Glutamatergic neuron (in vitro differentiated cells): ENCODE measurements around the gene MAPK8. TPM values are rescaled to one million over a fixed set of nuclear protein-coding genes. Genes with fewer than 3 reads are reported as not detected.

Experiments
- DNase-seq: peaks from one replicate; pipeline ENCODE4 v3.0.0; 2022
- H3K27ac Mint-ChIP-seq: one replicate; pipeline ENCODE4 v1.8.0; 2020; ENCODE audit warnings: mild to moderate bottlenecking, mixed read lengths, inconsistent platforms; ENCODE audit not compliant: unreplicated experiment
- H3K27me3 Mint-ChIP-seq: one replicate; pipeline ENCODE4 v1.8.0; 2020; ENCODE audit warnings: mild to moderate bottlenecking, moderate library complexity, mixed read lengths, inconsistent platforms; ENCODE audit not compliant: unreplicated experiment
- H3K36me3 Mint-ChIP-seq: one replicate; pipeline ENCODE4 v1.8.0; 2020; ENCODE audit warnings: mild to moderate bottlenecking, mixed read lengths, inconsistent platforms; ENCODE audit not compliant: unreplicated experiment
- H3K4me1 Mint-ChIP-seq: one replicate; pipeline ENCODE4 v1.8.0; 2020; ENCODE audit warnings: mild to moderate bottlenecking, low read depth, mixed read lengths, inconsistent platforms; ENCODE audit not compliant: unreplicated experiment
- H3K4me3 Mint-ChIP-seq: one replicate; pipeline ENCODE4 v1.8.0; 2020; ENCODE audit warnings: mild to moderate bottlenecking, mixed read lengths, inconsistent platforms; ENCODE audit not compliant: unreplicated experiment
- H3K9me3 Mint-ChIP-seq: one replicate; pipeline ENCODE4 v1.8.0; 2020; ENCODE audit warnings: mild to moderate bottlenecking, moderate library complexity, mixed read lengths, inconsistent platforms; ENCODE audit not compliant: unreplicated experiment
- CTCF ChIP-seq: fragments of 200-600 bp; sonication (generic); IDR thresholded peaks from one replicate; pipeline ENCODE4 v1.5.0; 2021; ENCODE audit not compliant: partially characterized antibody, unreplicated experiment
- total RNA-seq: library from RNA; stranded (reverse); fragmentation: NEBNext Ultra II Directional; extraction: Animal tissue kit (Norgen Biotek cat#: 25700); gene quantifications from one replicate; pipeline ENCODE4 v1.2.1, GENCODE V29; 2021; ENCODE audit not compliant: unreplicated experiment

Gene MAPK8
- total RNA-seq, 1 donor from 2014 or later = 317 TPM

- Mint-ChIP-seq H3K4me1 (peaks cover 1% of the 10 kb centered on the region), H3K27me3 (peaks cover 10% of the 10 kb centered on the region), H3K27ac (no peak overlapping the region), H3K36me3 (no peaks in the 10 kb centered on the region), H3K9me3 (peaks cover 7% of the 10 kb centered on the region), H3K4me3 (no peak overlapping the region)
- no peak for TF ChIP-seq CTCF
- no peak for DNase-seq
Measured at GRCh38 chr10:48468130-48468790, 161.8 kb downstream of the MAPK8 start.

GRCh38 chr10:48468866-48469511, 162.5 kb downstream of the MAPK8 start:
- peaks cover 1% of the 10 kb centered on the region for H3K4me1 Mint-ChIP-seq
- no peak overlapping the region for H3K27ac Mint-ChIP-seq
- no peak for TF ChIP-seq CTCF
- no peaks in the 10 kb centered on the region for H3K36me3 Mint-ChIP-seq
- DNase-seq = no peak
- peaks cover 7% of the 10 kb centered on the region for H3K9me3 Mint-ChIP-seq
- no peak overlapping the region for H3K4me3 Mint-ChIP-seq
- H3K27me3 Mint-ChIP-seq = peaks cover 10% of the 10 kb centered on the region

DNA sequence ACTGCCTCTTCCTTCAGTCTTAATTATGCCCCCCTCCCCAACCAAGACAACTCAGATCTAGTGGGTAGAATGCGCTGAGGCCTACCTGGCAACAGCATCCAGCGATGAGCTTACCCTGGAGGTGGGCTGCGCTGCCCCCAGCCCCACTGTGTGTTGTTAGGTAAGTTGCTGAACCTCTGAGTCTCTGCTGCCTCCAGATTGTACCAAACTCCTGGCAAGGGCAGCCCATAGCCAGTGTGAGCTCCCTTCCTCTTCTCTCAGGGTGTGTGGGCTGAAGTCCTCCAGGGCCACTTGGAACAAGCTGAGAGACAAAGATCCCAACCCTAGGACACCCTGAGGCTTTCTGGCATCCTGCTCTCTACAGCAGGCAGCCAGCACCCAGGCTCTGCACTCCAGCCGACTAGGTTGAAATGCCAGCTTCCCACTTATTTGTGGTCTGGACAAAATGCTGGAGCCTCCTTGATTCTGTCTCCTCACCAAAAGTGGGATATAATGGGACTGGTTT, 163.1 kb downstream of the MAPK8 start:
- Mint-ChIP-seq H3K27ac (no peak overlapping the region), H3K4me3 (no peak overlapping the region), H3K27me3 (peaks cover 8% of the 10 kb centered on the region), H3K4me1 (peaks cover 1% of the 10 kb centered on the region), H3K36me3 (no peaks in the 10 kb centered on the region), H3K9me3 (peaks cover 7% of the 10 kb centered on the region)
- no peak for TF ChIP-seq CTCF
- no peak for DNase-seq

DNA sequence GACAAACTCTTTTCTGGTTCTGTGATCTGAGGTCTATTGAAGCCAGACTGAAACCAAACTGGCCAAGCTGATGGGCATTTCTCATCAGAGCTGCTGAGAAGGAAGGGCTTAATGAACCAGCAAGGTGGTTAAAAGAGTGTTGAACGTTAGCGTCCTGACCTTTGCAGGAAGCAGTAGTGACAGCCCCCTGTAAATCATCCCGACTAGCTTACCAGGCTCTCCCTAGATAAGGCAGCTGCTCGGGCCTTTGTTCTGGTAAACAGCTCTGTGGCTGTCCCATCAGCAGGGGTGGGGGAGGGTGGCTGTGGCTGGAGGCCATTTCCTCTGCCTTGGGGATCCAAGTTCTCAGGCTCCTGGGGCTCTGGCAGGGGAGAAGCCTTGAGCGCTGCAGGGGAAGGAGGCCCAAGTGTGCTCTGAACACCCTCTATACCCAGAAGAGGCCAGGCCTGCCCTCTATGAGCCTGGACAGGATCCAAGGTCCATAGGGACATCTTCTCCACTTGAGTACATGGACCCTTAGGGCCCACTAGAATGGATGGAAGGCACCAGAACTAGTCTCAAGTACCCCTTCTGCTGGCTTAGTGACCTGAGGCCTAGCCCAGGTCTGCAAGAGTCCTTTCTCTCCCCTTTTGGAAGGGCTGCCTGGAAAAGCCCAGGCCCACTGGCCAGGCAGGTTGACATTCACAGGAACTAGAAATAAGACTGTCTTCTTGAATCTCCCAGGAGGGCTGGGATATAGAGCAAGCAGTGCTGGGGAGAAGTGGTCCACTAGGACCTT, 163.8 kb downstream of the MAPK8 start:
- Mint-ChIP-seq H3K36me3 (no peaks in the 10 kb centered on the region), H3K4me1 (peaks cover 3% of the 10 kb centered on the region), H3K4me3 (no peak overlapping the region), H3K27me3 (peaks cover 10% of the 10 kb centered on the region), H3K9me3 (peaks cover 12% of the 10 kb centered on the region), H3K27ac (no peak overlapping the region)
- DNase-seq = no peak
- no peak for TF ChIP-seq CTCF
